CD14-positive monocyte (primary cell): ENCODE results near the gene MRPS23. TPM values are rescaled to one million over a fixed set of nuclear protein-coding genes. Genes with fewer than 3 reads are reported as not detected.

ENCODE experiments used
- DNase-seq, 3 donors: peaks; one replicate each; pipeline ENCODE4 v3.0.0-alpha.2; 2011 to 2022
- H2AFZ ChIP-seq: 2 replicates; pipeline ENCODE4 v1.6.0; 2012; ENCODE audit warnings: mild to moderate bottlenecking, low read depth, low read length, inconsistent platforms; ENCODE audit not compliant: insufficient read depth, poor library complexity, severe bottlenecking
- H3K27ac ChIP-seq, 2 donors: 1 replicate in 1 of 2; 2 replicates in 1 of 2; pipeline ENCODE4 v1.5.1; 2012 to 2013; ENCODE audit warnings: low read length in 2 of 2, control low read depth in 1 of 2, inconsistent platforms in 1 of 2, low read depth in 1 of 2, mild to moderate bottlenecking in 1 of 2
- H3K27me3 ChIP-seq, 2 donors: one replicate each; pipeline versions ENCODE4 v1.6.0 to v1.6.1; 2011 to 2013; ENCODE audit warnings: low read length in 2 of 2; ENCODE audit not compliant: control insufficient read depth in 2 of 2, insufficient read depth in 2 of 2
- H3K36me3 ChIP-seq, 2 donors: replicated peaks in 1 of 2; 1 replicate in 1 of 2; 2 replicates in 1 of 2; pipeline versions ENCODE4 v1.5.1 to v1.6.1; 2012 to 2013; ENCODE audit warnings: low read length in 2 of 2, control low read depth in 1 of 2, inconsistent platforms in 1 of 2, mild to moderate bottlenecking in 1 of 2; ENCODE audit not compliant: insufficient read depth in 2 of 2, control insufficient read depth in 1 of 2
- H3K4me1 ChIP-seq, 2 donors: 1 replicate in 1 of 2; 2 replicates in 1 of 2; pipeline versions ENCODE4 v1.5.1 to v1.6.1; 2012 to 2013; ENCODE audit warnings: low read length in 2 of 2, control low read depth in 1 of 2, inconsistent platforms in 1 of 2, mild to moderate bottlenecking in 1 of 2, moderate library complexity in 1 of 2; ENCODE audit not compliant: insufficient read depth in 2 of 2, control insufficient read depth in 1 of 2
- H3K4me2 ChIP-seq: replicated peaks from 2 replicates; pipeline ENCODE3; 2012; ENCODE audit warnings: low read length, moderate library complexity, mild to moderate bottlenecking; ENCODE audit not compliant: poor library complexity, severe bottlenecking; ENCODE audit errors: extremely low read depth
- H3K4me3 ChIP-seq, 3 experiments: fragments of 200-600 bp in 1 of 3; sonication (generic) in 1 of 3; replicated peaks in 1 of 3; 1 replicate in 2 of 3; 2 replicates in 1 of 3; pipeline ENCODE4 v1.5.1; 2011 to 2013; ENCODE audit warnings: low read length in 3 of 3, mild to moderate bottlenecking in 3 of 3, control low read depth in 2 of 3, low read depth in 2 of 3, inconsistent platforms in 1 of 3, moderate library complexity in 1 of 3
- H3K79me2 ChIP-seq: 2 replicates; pipeline ENCODE4 v1.6.0; 2012; ENCODE audit warnings: mild to moderate bottlenecking, control low read depth, inconsistent platforms, low read length, moderate library complexity; ENCODE audit not compliant: insufficient read depth
- H3K9ac ChIP-seq: 2 replicates; pipeline ENCODE4 v1.6.0; 2017; ENCODE audit warnings: low read length, mild to moderate bottlenecking; ENCODE audit not compliant: insufficient read depth, poor library complexity, severe bottlenecking
- H3K9me3 ChIP-seq, 2 donors: replicated peaks in 1 of 2; 1 replicate in 1 of 2; 2 replicates in 1 of 2; pipeline versions ENCODE4 v1.5.1 to v1.6.1; 2012 to 2013; ENCODE audit warnings: low read length in 2 of 2, control low read depth in 1 of 2; ENCODE audit not compliant: control insufficient read depth in 1 of 2, insufficient read depth in 1 of 2
- H4K20me1 ChIP-seq: 2 replicates; pipeline ENCODE4 v1.6.0; 2012; ENCODE audit warnings: mild to moderate bottlenecking, low read length, control low read depth, moderate library complexity; ENCODE audit not compliant: insufficient read depth
- H3K27ac Mint-ChIP-seq, 7 donors: one replicate each; pipeline ENCODE4 v1.8.0; 2020; ENCODE audit warnings: mild to moderate bottlenecking in 7 of 7, mixed read lengths in 7 of 7, moderate library complexity in 6 of 7, inconsistent platforms in 2 of 7
- H3K27me3 Mint-ChIP-seq, 3 donors: one replicate each; pipeline ENCODE4 v1.8.0; 2021 to 2022; ENCODE audit warnings: low read depth in 3 of 3, mild to moderate bottlenecking in 3 of 3, mixed read lengths in 3 of 3, moderate library complexity in 3 of 3, inconsistent platforms in 1 of 3
- H3K36me3 Mint-ChIP-seq, 2 donors: one replicate each; pipeline ENCODE4 v1.8.0; 2020; ENCODE audit warnings: mixed read lengths in 2 of 2, inconsistent platforms in 1 of 2, mild to moderate bottlenecking in 1 of 2
- H3K4me1 Mint-ChIP-seq: one replicate; pipeline ENCODE4 v1.8.0; 2020; ENCODE audit warnings: mild to moderate bottlenecking, mixed read lengths
- H3K4me3 Mint-ChIP-seq, 2 donors: one replicate each; pipeline ENCODE4 v1.8.0; 2020; ENCODE audit warnings: mild to moderate bottlenecking in 2 of 2, mixed read lengths in 2 of 2, moderate library complexity in 1 of 2
- H3K9me3 Mint-ChIP-seq, 7 donors: one replicate each; pipeline ENCODE4 v1.8.0; 2020 to 2022; ENCODE audit warnings: mixed read lengths in 7 of 7, mild to moderate bottlenecking in 6 of 7, moderate library complexity in 6 of 7, inconsistent platforms in 2 of 7
- WGBS: methylation state at CpG from one replicate; pipeline ENCODE4 v1.1.5; 2013; ENCODE audit warnings: missing lambda C conversion rate; ENCODE audit not compliant: insufficient coverage; 5-methylcytosine and 5-hydroxymethylcytosine counted together
- intact Hi-C, 2 donors: fragments of 100-400 bp; cut with micrococcal nuclease; formaldehyde crosslinking; loops; one replicate each; pipeline versions ENCODE4 v1.15.0 to v1.15.1; 2023
- polyA plus RNA-seq, 3 donors: library from polyadenylated mRNA; depleted of rRNA in 1 of 3; unstranded in 2 of 3; stranded (reverse) in 1 of 3; fragments of 300-500 nt in 2 of 3; fragments of >200 nt in 1 of 3; fragmentation: Illumina TruSeq in 2 of 3; gene quantifications; 1 replicate in 2 of 3; 2 replicates in 1 of 3; pipeline ENCODE4 v1.2.3, GENCODE V29; 2012 to 2021
- TF ChIP-seq, protein P1 (sequence below): fragments of 200-600 bp; IDR thresholded peaks from one replicate; pipeline ENCODE4 v1.8.0; 2022; ENCODE audit warnings: antibody characterized with exemption, mild to moderate bottlenecking

The MRPS23 gene
- polyA plus RNA-seq, 3 donors, result 14.5 to 40.6 (median 32.7) TPM

DNA sequence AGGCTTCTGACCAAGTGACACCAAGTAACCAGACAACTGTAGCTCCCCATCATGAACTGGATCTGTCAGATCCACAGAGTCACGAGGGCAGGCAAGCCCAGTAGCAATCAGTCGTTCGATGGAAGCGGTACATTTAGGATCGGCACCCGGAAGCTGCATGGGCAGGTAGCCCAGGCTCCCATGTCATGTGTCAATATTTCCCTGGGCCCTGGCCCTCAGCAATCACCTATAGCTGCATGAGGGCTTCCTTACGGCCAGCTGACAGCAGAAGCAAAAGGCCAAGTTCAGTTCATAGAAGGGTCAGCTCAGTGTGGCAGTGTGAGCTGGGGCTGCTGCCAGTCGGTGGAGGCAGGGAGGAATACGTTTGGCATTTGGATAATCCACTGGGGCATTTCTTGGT lies 31.8 kb downstream of the MRPS23 start:
- intact Hi-C loops, result no loop called here
- Histone ChIP-seq H3K4me3 (no peak overlapping the region), H3K27ac (no peak overlapping the region), H3K79me2 (no peaks in the 10 kb centered on the region), H3K9me3 (no peaks in the 10 kb centered on the region), H3K36me3 (no peaks in the 10 kb centered on the region), H2AFZ (no peak overlapping the region), H3K4me2 (no peak overlapping the region), H3K27me3 (peaks cover 2 to 3% of the 10 kb centered on the region in 2 donors), H3K9ac (no peak overlapping the region), H4K20me1 (no peaks in the 10 kb centered on the region), H3K4me1 (no peaks in the 10 kb centered on the region)
- H3K4me3 Mint-ChIP-seq, result no peak overlapping the region
- H3K9me3 Mint-ChIP-seq, result no peaks in the 10 kb centered on the region
- H3K36me3 Mint-ChIP-seq, result no peaks in the 10 kb centered on the region
- H3K27me3 Mint-ChIP-seq, result peaks cover 7 to 26% (median 9%) of the 10 kb centered on the region in 3 donors
- no peak overlapping the region for H3K27ac Mint-ChIP-seq
- H3K4me1 Mint-ChIP-seq, result no peaks in the 10 kb centered on the region
- TF ChIP-seq, protein P1, sequence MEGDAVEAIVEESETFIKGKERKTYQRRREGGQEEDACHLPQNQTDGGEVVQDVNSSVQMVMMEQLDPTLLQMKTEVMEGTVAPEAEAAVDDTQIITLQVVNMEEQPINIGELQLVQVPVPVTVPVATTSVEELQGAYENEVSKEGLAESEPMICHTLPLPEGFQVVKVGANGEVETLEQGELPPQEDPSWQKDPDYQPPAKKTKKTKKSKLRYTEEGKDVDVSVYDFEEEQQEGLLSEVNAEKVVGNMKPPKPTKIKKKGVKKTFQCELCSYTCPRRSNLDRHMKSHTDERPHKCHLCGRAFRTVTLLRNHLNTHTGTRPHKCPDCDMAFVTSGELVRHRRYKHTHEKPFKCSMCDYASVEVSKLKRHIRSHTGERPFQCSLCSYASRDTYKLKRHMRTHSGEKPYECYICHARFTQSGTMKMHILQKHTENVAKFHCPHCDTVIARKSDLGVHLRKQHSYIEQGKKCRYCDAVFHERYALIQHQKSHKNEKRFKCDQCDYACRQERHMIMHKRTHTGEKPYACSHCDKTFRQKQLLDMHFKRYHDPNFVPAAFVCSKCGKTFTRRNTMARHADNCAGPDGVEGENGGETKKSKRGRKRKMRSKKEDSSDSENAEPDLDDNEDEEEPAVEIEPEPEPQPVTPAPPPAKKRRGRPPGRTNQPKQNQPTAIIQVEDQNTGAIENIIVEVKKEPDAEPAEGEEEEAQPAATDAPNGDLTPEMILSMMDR, result no peak
- DNase-seq, result no peak
- WGBS, result 89% methylated on average over 9 of the region's 9 CpGs

DNA sequence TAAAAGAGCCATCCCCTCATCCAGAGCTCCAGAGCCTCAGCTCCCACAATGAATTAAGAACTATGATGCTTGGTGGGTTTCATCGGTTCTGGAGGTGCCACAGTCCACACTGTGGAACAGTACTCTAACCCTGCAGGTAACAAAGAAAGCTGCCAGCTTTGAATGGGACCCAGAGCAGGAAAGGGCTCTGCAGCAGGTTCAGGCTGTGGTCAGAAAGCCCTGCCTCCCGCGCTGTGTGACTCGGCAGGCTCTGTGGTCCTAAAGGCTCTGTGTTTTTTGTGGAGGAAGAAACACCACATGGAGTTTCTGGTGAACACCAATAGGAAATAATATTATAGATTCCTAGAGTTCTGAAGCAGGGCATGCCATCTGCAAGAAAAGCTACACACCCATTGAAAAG lies 32.5 kb downstream of the MRPS23 start:
- H3K4me3 Mint-ChIP-seq, result no peak overlapping the region
- no peaks in the 10 kb centered on the region for H3K4me1 Mint-ChIP-seq
- Histone ChIP-seq H3K27ac (no peak overlapping the region), H4K20me1 (no peaks in the 10 kb centered on the region), H3K36me3 (no peaks in the 10 kb centered on the region), H3K4me2 (no peak overlapping the region), H3K9ac (no peak overlapping the region), H3K4me1 (no peaks in the 10 kb centered on the region), H3K27me3 (peaks cover 2 to 3% of the 10 kb centered on the region in 2 donors), H2AFZ (no peak overlapping the region), H3K4me3 (no peak overlapping the region), H3K79me2 (no peaks in the 10 kb centered on the region), H3K9me3 (no peaks in the 10 kb centered on the region)
- H3K36me3 Mint-ChIP-seq, result no peaks in the 10 kb centered on the region
- WGBS, result no CpG with 5 or more reads among the region's 4 CpGs
- no peak for DNase-seq
- intact Hi-C loops, result no loop called here
- H3K27me3 Mint-ChIP-seq, result peaks cover 10 to 32% (median 14%) of the 10 kb centered on the region in 3 donors
- TF ChIP-seq, protein P1, result no peak
- no peak overlapping the region for H3K27ac Mint-ChIP-seq
- no peaks in the 10 kb centered on the region for H3K9me3 Mint-ChIP-seq
